ENCODE measurements around the gene PAQR9. TPM values are rescaled to one million over a fixed set of nuclear protein-coding genes. Genes with fewer than 3 reads are reported as not detected.

Gene PAQR9
- total RNA-seq, 1 experiment from 2014 or later = 0.17 TPM

DNA sequence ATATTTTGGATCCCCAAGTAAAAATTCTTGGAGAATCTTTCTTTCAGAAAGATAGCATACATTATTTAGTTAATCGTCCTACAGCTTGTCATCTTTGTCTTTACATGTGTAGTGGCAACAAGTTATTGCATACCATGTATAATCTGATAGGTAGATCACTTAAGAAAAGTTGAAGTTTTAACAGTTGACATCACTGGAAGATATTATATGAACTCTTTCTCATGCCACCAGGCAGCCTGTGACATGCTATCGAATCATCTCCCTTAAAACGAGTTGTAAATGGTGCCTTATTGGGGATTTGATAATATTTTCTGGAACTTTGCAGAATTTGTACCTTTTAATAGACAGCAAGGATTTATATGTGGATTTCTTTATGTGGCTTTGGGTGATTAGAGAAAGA lies 46.5 kb upstream of the PAQR9 start:
- no peaks in the 10 kb centered on the region for H3K9me2 ChIP-seq (ENCODE audit: insufficient read depth)
- RAD21 ChIA-PET (ENCODE audit: low non-redundant PET in 1 of 2, low total read pairs in 2 of 2, uncharacterized antibody in 2 of 2, unreplicated experiment in 2 of 2) = no interaction called here
- CTCF ChIA-PET = no interaction called here

DNA sequence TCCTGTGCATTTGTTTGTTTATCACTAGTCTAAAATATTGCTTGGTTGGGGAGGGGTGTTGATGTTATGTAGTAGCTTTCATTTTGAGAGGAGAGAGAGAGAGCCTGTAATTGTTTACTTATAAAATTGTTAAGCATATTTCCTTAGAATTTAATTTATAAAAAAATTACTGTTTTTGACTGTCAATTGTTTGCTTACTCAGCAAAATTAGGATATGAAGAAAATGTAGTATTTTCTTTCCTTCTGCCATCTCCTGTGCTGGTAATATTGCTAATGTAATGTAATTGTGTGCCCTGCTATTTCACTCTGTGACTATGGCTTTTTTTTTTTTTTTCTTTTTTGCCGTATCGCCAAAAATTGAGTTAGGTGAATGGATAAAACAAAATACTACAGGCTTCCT lies 41.3 kb upstream of the PAQR9 start:
- Histone ChIP-seq H3K4me2 (ENCODE audit: low read length) (no peak overlapping the region), H2AFZ (ENCODE audit: low read depth, low read length, poor library complexity, severe bottlenecking) (no peak overlapping the region), H3K27me3 (ENCODE audit: insufficient read depth, low read length) (no peaks in the 10 kb centered on the region), H3K9ac (ENCODE audit: low read length) (no peak overlapping the region), H3K9me2 (ENCODE audit: insufficient read depth) (no peaks in the 10 kb centered on the region), H3K79me2 (ENCODE audit: insufficient read depth, low read length) (peaks cover 92% of the 10 kb centered on the region), H3K4me1 (ENCODE audit: control insufficient read depth in 1 of 2, insufficient read depth in 2 of 2, low read length in 2 of 2) (peaks cover under 1 to 13% of the 10 kb centered on the region in 2 experiments; a peak in 3 of 4 replicates), H3K4me3 (replicated peaks in 1 of 2; ENCODE audit: low read depth in 1 of 2, low read length in 2 of 2) (no peak overlapping the region), H3K36me3 (ENCODE audit: control insufficient read depth in 1 of 2, insufficient read depth in 2 of 2, low read length in 2 of 2) (no peaks in the 10 kb centered on the region), H3K27ac (ENCODE audit: low read depth, low read length) (no peak overlapping the region), H3K9me3 (ENCODE audit: control insufficient read depth in 1 of 2, insufficient read depth in 1 of 2, low read depth in 1 of 2, low read length in 2 of 2) (no peaks in the 10 kb centered on the region), H4K20me1 (ENCODE audit: insufficient read depth) (peaks cover 39% of the 10 kb centered on the region; the same call in 1 of the 2 replicates)
- BruUV-seq (replicated peaks) = no TSS peak
- ChIA-PET RAD21 (ENCODE audit: low non-redundant PET in 1 of 2, low total read pairs in 2 of 2, uncharacterized antibody in 2 of 2, unreplicated experiment in 2 of 2) (no interaction called here), POLR2A (no interaction called here), CTCF (no interaction called here)
- no peak for ATAC-seq
- TF ChIP-seq, protein P1, sequence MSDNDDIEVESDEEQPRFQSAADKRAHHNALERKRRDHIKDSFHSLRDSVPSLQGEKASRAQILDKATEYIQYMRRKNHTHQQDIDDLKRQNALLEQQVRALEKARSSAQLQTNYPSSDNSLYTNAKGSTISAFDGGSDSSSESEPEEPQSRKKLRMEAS (IDR thresholded peaks at IDR 0.05) = no peak
- DNase-seq (ENCODE audit: low read depth, low spot score) = no peak
- intact Hi-C loops (cut with micrococcal nuclease) = no loop called here

More for the DNA sequence above, 46.5 kb upstream of the PAQR9 start:
- intact Hi-C loops (cut with micrococcal nuclease) = no loop called here
- DNase-seq (ENCODE audit: low read depth, low spot score) (no peak), ATAC-seq (no peak)
- Histone ChIP-seq H3K9me3 (ENCODE audit: control insufficient read depth in 1 of 2, insufficient read depth in 1 of 2, low read depth in 1 of 2, low read length in 2 of 2) (no peaks in the 10 kb centered on the region), H3K4me1 (ENCODE audit: control insufficient read depth in 1 of 2, insufficient read depth in 2 of 2, low read length in 2 of 2) (no peaks in the 10 kb centered on the region), H3K36me3 (ENCODE audit: control insufficient read depth in 1 of 2, insufficient read depth in 2 of 2, low read length in 2 of 2) (peaks cover 4 to 18% of the 10 kb centered on the region in 2 experiments; a peak in 3 of 4 replicates), H3K4me3 (replicated peaks in 1 of 2; ENCODE audit: low read depth in 1 of 2, low read length in 2 of 2) (no peak overlapping the region), H3K27ac (ENCODE audit: low read depth, low read length) (no peak overlapping the region), H3K27me3 (ENCODE audit: insufficient read depth, low read length) (no peaks in the 10 kb centered on the region), H3K9ac (ENCODE audit: low read length) (no peak overlapping the region), H2AFZ (ENCODE audit: low read depth, low read length, poor library complexity, severe bottlenecking) (no peak overlapping the region), H3K4me2 (ENCODE audit: low read length) (no peak overlapping the region), H3K79me2 (ENCODE audit: insufficient read depth, low read length) (peaks cover 100% of the 10 kb centered on the region), H4K20me1 (ENCODE audit: insufficient read depth) (peaks cover 53% of the 10 kb centered on the region; the same call in 1 of the 2 replicates)
- BruUV-seq (replicated peaks) = no TSS peak
- POLR2A ChIA-PET = no interaction called here
- no peak for TF ChIP-seq TCF7L2 (IDR thresholded peaks at IDR 0.05; ENCODE audit: borderline replicate concordance, extremely low read depth, insufficient read depth, insufficient read length)
- TF ChIP-seq CEBPB (IDR thresholded peaks at IDR 0.05; ENCODE audit: low read depth) = no peak
- no peak for TF ChIP-seq RAD21 (IDR thresholded peaks at IDR 0.05; ENCODE audit: low read depth)
- no peak for TF ChIP-seq POLR2A (IDR thresholded peaks at IDR 0.05; ENCODE audit: borderline replicate concordance, extremely low read depth, insufficient read depth, insufficient read length)
- TF ChIP-seq ELF1 (IDR thresholded peaks at IDR 0.05; ENCODE audit: borderline replicate concordance, low read depth) = no peak
- TF ChIP-seq, protein P2, sequence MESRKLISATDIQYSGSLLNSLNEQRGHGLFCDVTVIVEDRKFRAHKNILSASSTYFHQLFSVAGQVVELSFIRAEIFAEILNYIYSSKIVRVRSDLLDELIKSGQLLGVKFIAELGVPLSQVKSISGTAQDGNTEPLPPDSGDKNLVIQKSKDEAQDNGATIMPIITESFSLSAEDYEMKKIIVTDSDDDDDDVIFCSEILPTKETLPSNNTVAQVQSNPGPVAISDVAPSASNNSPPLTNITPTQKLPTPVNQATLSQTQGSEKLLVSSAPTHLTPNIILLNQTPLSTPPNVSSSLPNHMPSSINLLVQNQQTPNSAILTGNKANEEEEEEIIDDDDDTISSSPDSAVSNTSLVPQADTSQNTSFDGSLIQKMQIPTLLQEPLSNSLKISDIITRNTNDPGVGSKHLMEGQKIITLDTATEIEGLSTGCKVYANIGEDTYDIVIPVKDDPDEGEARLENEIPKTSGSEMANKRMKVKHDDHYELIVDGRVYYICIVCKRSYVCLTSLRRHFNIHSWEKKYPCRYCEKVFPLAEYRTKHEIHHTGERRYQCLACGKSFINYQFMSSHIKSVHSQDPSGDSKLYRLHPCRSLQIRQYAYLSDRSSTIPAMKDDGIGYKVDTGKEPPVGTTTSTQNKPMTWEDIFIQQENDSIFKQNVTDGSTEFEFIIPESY (IDR thresholded peaks at IDR 0.05; ENCODE audit: extremely low read depth, insufficient replicate concordance, low read length) = no peak
- TF ChIP-seq EZH2phosphoT487 (IDR thresholded peaks at IDR 0.05; ENCODE audit: borderline replicate concordance) = no peak
- TF ChIP-seq ZNF274 (IDR thresholded peaks at IDR 0.05; ENCODE audit: low read depth, low read length) = no peak
- no peak for TF ChIP-seq EGR1 (IDR thresholded peaks at IDR 0.05; ENCODE audit: low read depth)
- TF ChIP-seq SIN3A (IDR thresholded peaks at IDR 0.05; ENCODE audit: low read depth) = no peak
